HG02642 (cell line): ENCODE results near the gene PCDHA1.

Experiments
- ATAC-seq: cut with Tn5 transposase; IDR thresholded peaks from one replicate; pipeline ENCODE4 v1.9.1; 2021; ENCODE audit warnings: mild to moderate bottlenecking; ENCODE audit not compliant: unreplicated experiment, poor library complexity

PCDHA1 gene

GRCh38 chr5:140978260-140978659 is 192.3 kb downstream of the PCDHA1 start:
- no peak for ATAC-seq

DNA sequence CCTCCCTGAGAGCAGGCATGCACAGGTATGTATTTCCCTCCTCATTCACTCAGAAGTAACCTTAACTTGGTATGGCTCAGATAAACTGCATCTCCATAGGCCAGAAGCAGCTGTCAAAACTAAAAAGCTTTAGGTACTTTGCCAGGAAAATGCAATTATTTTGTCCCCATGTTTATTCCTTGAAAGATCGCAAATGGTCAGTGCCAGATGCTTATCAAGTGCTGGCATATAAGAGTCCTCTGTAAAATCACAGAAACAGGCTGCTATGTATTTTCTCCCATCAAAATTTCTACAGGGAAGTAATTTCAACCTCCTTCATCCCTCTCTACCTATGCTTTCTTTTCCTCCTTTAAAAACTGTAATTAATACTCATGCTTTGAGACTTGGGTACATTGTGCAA is 193.0 kb downstream of the PCDHA1 start:
- ATAC-seq, result no peak

DNA sequence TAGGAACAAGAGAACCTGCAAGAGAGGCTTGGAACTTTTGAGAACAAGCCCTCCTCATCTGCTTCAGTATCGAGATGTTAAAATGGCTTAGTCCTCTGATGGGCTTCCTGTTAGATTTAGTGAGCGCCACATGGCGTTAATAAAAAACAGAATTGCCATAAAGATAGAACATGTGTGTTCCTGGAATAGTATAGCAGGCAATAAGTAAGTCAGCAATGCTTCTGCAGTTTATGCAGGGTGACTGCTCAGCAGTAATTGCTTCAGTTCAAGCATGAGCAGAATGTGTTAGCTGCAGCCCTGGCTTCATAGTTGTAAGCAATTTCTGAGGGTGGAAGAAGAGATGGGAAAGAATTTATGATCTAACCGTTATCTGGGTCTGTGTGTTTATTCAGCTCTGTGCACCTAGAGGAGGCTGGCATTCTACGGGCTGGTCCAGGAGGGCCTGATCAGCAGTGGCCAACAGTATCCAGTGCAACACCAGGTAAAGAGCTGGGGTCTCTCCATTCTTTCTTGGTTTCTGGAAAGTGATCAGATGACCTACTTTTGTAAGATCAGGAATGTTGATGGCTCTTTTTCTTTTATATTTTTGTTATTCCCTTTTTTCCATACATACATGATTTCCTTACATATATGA is 196.3 kb downstream of the PCDHA1 start:
- ATAC-seq, result no peak

DNA sequence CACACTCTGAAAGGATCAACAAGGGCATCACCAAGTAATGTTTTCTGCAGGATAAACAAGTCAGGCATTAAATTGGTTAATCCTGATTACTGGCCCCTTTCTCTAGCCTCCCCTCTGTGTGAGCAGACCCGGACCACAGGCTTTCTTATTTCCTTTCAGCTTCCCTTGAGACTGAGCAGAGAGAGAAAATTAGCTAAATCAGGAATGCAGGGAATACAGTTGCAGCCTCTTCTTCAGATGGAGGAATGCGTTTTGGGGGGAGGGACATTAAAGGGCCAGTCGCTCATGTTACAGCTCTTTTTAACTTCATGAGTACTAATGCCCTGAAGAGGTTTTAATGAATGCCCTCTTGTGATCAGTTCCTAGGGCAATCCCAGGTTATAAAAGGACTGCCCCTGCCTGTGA is 200.2 kb downstream of the PCDHA1 start:
- no peak for ATAC-seq

DNA sequence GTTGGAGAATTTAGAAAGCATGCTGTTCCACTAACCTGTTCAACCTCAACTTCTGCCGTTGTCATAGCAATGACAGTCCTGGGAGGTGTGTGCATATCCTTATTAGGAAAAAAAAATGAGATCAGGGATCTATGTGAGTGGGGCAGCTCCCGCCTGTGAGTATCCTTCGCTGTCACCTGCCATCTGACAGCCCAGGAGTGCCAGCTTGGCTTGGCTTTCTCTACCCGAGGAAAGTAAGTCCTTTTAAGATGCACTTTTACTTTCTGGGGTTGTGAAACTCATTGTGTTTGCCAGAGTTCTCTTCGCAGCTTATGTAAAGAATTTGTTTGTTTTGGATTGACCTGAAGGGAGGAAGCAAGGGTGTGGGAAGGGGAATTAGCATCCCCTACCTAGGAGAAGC is 202.2 kb downstream of the PCDHA1 start:
- no peak for ATAC-seq

DNA sequence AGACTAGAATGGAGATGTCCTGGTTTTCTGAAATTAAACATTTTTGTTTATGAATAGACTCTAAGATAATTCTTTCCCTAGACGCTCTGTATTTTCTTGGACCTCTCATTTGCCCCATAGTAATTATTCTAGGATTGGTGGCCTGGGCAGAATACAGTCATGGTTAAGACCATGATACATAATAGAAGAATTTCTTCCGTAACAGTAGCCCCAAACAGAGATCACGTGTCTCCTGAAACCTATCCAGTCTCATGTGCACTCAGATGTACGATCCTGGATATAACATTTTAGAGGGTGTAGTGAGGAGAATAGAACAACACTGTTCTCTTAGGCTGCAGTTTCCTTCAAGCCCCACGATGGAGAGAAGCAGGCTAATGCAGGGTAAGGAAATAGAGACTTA is 202.7 kb downstream of the PCDHA1 start:
- ATAC-seq, result no peak

GRCh38 chr5:140989254-140990020 is 203.5 kb downstream of the PCDHA1 start:
- ATAC-seq, result no peak

GRCh38 chr5:140992828-140993227 is 206.9 kb downstream of the PCDHA1 start:
- ATAC-seq, result no peak

DNA sequence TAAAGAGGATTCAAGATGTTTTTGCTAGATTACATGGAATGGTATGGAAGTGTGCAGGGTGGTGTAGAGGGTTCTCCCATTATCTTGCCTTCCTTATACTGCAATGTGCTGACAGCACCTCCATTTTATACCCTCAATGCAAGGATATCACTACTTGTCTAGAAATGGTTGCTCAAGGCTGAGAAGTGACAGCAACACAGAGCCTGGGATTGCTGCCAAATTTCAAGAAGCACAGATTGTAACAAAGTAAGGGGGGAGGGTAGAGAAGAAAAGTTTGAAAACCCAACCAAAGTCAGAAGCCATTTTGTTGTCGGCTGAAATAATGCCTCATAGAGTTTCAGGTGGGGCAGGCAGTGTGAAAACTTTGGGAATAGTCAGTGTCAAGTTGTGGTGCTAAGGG is 210.1 kb downstream of the PCDHA1 start:
- no peak for ATAC-seq

GRCh38 chr5:140998921-140999410 is 213.0 kb downstream of the PCDHA1 start:
- no peak for ATAC-seq

- ATAC-seq, result no peak
Measured at GRCh38 chr5:141001446-141001843, 215.5 kb downstream of the PCDHA1 start.

DNA sequence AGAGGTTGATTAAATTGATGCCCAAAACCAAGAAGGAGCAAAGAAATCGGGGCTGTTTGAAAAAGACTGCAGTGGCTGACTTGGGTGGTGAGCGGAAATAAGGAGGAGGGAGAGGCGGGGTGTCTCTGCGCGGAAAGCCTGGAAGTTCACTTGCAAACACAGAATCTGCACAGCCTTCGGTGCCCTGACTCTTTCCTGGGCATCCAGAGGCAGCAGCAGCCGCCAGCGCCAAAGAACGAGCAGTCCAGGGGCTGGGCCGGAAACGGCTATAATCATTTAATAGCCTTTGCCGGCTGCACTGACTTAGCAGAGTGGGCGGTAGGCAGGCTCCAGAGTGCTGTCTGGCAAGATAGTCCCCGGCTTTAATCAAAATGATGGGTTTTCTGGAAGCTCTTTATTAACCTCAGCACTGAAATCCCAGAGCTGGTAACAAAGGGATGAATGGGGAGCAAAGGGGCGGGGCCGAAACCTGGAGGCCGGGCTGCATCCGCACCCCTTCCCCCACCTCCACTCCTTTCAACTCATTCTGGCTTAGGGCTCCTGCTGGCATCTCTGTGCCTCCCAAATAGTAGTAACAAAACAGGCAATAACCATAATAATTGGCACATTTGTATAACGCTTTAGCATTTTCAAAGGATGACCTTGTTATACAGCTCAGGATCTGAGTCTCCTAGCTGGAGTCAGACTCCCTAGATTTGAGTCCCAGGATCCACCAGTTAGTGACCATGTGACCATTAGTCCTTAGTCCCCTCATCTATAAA is 216.1 kb downstream of the PCDHA1 start:
- no peak for ATAC-seq

DNA sequence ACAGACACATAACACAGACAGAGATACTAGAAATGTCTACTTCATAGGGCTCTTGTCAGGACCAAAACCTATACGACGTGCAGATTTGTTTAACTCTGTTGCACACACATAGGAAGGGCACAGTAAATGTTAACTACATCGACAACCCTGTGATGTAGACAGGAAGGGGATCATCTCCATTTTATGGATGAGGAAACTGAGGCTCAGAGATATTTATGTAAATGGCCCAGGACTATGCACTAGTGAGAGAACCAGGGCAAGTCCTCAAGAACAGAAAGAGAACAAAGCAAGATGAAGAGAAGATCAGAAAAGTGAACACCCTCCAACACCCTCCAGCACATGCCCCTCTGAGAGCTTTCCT is 216.6 kb downstream of the PCDHA1 start:
- ATAC-seq, result no peak

- no peak for ATAC-seq
Measured at GRCh38 chr5:141003031-141003430, 217.1 kb downstream of the PCDHA1 start.

DNA sequence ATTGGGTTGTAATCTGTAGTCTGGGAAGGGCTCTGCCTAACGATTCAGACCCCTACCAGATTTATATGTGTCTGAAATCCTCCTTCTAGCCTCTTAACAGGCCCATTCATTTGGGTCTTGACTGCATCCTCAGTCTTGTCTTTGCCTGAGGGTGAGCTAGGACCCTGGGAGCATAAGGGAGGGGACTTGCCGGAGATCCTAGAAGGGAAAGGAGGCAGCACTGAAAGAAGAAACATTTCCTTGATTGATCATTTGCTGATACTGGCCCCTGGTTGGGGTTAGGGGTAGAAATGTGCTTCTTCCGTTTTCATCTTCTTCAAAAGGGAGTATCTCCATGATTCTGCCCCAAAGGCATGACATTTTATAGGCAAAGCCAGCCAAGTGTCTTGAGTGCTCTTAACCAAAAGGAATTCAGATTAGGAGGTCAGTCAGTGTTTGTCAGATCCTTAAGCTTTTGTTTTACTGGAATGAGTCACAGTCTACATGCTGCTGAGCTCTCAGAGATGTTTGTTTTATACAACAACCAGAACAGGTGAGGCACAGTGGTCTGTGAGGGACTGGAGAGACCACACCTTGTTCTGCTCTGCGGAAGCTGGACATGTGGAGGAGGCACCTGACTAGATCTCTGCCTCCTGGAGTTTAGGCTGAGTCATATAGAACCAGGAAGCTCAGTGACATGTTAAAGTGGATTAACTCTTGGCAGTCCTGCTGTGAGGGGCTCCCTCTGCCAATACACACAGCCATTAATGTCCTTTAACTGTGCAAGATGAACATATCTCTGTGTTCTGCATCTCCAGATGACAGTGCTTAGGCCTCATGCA is 218.1 kb downstream of the PCDHA1 start:
- no peak for ATAC-seq

- ATAC-seq, result no peak
Measured at GRCh38 chr5:141007791-141008190, 221.9 kb downstream of the PCDHA1 start.

GRCh38 chr5:141010047-141010793 is 224.3 kb downstream of the PCDHA1 start:
- no peak for ATAC-seq

DNA sequence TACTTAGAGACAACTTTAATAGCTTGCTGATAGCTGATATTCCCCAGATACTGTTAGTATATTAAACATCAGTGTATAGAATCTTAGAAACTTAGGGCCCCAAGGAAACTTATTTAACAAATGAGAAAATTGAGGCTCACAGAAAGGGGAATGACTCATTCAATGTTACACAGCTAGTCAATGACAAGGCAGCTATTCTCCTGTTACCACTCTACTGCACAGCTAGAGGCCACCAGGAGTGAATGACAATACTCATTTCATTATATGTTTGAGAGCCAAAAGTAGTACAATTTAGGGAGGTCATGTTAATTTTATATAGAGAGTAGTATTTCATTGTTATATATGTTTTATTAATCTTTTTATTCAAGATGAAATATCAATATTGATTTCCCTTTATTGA is 232.0 kb downstream of the PCDHA1 start:
- ATAC-seq, result no peak

DNA sequence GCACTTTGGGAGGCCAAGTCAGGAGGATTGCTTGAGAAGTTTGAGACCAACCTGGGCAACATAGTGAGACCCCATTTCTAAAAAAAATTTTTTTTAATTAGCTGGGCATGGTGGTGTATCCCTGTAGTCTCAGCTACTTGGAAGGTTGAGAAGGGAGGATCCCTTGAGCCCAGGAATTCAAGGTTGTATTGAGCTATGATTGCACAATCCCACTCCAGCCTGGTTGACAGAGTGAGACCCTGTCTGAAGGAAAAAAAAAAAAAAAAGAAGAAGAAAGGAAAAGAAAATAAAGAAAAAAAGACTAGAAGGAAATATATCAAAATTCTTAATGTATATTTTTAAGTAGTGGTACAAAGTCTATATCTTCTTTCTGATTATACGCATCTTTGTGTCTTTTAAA is 236.4 kb downstream of the PCDHA1 start:
- no peak for ATAC-seq

GRCh38 chr5:141031006-141031405 is 245.1 kb downstream of the PCDHA1 start:
- no peak for ATAC-seq
